Stomach (tissue), 9 donors: ENCODE measurements around the gene DOCK2. TPM values are rescaled to one million over a fixed set of nuclear protein-coding genes. Genes with fewer than 3 reads are reported as not detected.

Experiments used
- DNase-seq, 2 donors: peaks; one replicate each; pipeline versions ENCODE4 v3.0.0 to v3.0.0-alpha.2; 2013 to 2019
- H3K27ac ChIP-seq, 5 donors: fragments of 200-600 bp in 4 of 5; sonication (generic) in 4 of 5; one replicate each; pipeline ENCODE4 v1.5.1; 2013 to 2019; ENCODE audit warnings: mild to moderate bottlenecking in 1 of 5, moderate library complexity in 1 of 5
- H3K27me3 ChIP-seq, 3 donors: fragments of 200-600 bp; sonication (generic); one replicate each; pipeline ENCODE4 v1.5.1; 2017 to 2019; ENCODE audit warnings: mixed run types in 1 of 3
- H3K36me3 ChIP-seq, 4 donors: fragments of 200-600 bp; sonication (generic); 1 replicate in 3 of 4; 2 replicates in 1 of 4; pipeline ENCODE4 v1.5.1; 2016 to 2019
- H3K4me1 ChIP-seq, 4 donors: fragments of 200-600 bp; sonication (generic); one replicate each; pipeline ENCODE4 v1.5.1; 2016 to 2019
- H3K4me3 ChIP-seq, 4 donors: fragments of 200-600 bp; sonication (generic) in 3 of 4; one replicate each; pipeline ENCODE4 v1.5.1; 2016 to 2019; ENCODE audit warnings: mild to moderate bottlenecking in 1 of 4
- H3K9me3 ChIP-seq, 4 donors: fragments of 200-600 bp; sonication (generic); one replicate each; pipeline ENCODE4 v1.5.1; 2016 to 2019
- EP300 ChIP-seq: sonication (generic); formaldehyde crosslinking; IDR thresholded peaks from one replicate; pipeline ENCODE4 v1.6.1; 2017; ENCODE audit warnings: antibody characterized with exemption
- POLR2A ChIP-seq, 4 donors: fragments of 450-650 bp; IDR thresholded peaks; one replicate each; pipeline ENCODE4 v1.6.1; 2016; ENCODE audit warnings: antibody characterized with exemption in 4 of 4, control low read depth in 2 of 4, mild to moderate bottlenecking in 1 of 4, moderate library complexity in 1 of 4
- POLR2AphosphoS5 ChIP-seq, 3 donors: sonication (generic); formaldehyde crosslinking; IDR thresholded peaks; one replicate each; pipeline ENCODE4 v1.6.1; 2016; ENCODE audit warnings: antibody characterized with exemption in 3 of 3
- WGBS, 5 donors: extraction: QIAGEN DNeasy Blood & Tissue Kit in 3 of 5; methylation state at CpG; one replicate each; pipeline versions ENCODE4 v1.1.5 to v1.1.7; 2013 to 2018; 5-methylcytosine and 5-hydroxymethylcytosine counted together
- intact Hi-C: fragments of 100-400 bp; cut with DNase I; formaldehyde crosslinking; loops from one replicate; pipeline ENCODE4 v1.15.1; 2023; ENCODE audit warnings: low total_unique reads
- polyA plus RNA-seq, 3 donors: library from polyadenylated mRNA; stranded (reverse); fragments of 200-250 nt; gene quantifications; one replicate each; pipeline ENCODE4 v1.2.3, GENCODE V29; 2013
- total RNA-seq, 5 donors: library from RNA; depleted of rRNA; stranded (reverse); fragments of >200 nt; gene quantifications; one replicate each; pipeline versions ENCODE4 v1.1.0 to v1.2.3, GENCODE V29; 2014 to 2016
- TF ChIP-seq, protein P1 (sequence below), 7 experiments: fragments of 450-650 bp in 4 of 7; fragments of 200-600 bp in 3 of 7; sonication (generic) in 3 of 7; IDR thresholded peaks; one replicate each; pipeline ENCODE4 v1.5.1; 2016 to 2019; ENCODE audit warnings: antibody characterized with exemption in 7 of 7, control low read depth in 2 of 7, mild to moderate bottlenecking in 1 of 7
- donor health status: healthy with polysubstance abuse.
- donor health status: Bipolar disorder and iron deficiency.
- donor health status: healthy.

The DOCK2 gene
- total and polyA plus RNA-seq, 8 donors = 2.1 to 50.2 (median 8.5) TPM

DNA sequence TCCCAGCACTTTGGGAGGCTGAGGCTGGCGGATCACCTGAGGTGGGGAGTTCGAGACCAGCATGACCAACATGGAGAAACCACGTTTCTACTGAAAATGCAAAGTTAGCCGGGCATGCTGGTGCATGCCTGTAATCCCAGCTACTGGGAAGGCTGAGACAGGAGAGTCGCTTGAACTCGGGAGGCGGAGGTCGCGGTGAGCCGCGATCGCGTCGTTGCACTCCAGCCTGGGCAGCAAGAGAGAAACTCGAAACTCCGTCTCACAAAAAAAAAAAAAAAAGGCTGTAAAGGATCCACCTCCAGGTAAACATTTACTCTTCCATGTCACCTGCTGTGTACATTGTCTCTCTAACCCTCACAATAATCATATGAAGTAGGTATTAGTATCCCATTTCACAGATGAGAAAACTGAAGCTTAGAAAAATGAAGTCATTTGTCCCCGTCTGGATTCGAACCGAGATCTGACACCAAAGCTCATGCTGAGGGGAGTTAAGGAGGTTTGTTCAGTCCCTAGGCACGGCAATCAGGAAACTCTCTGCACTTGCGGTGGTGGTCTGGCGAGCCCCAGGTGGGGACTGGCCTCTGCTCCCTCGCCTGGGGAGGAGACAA lies 494 bp upstream of the DOCK2 start:
- peak overlapping the region; percentile 34 to 60 (median 48) for H3K4me3 ChIP-seq
- peaks cover 0 to 19% (median 10%) of the 10 kb centered on the region in 4 donors for H3K4me1 ChIP-seq
- intact Hi-C loops = no loop called here
- no peak for DNase-seq
- 31 to 60% (median 43%) methylated on average over 22 to 23 of the region's 23 CpGs for WGBS, 5 donors
- H3K27ac ChIP-seq = peak overlapping the region in 4 of 5 donors; percentile 47 to 82 (median 70)
- no peaks in the 10 kb centered on the region for H3K36me3 ChIP-seq
- no peak for TF ChIP-seq EP300
- TF ChIP-seq POLR2AphosphoS5 (IDR thresholded peaks at IDR 0.05) = no peak
- no peak for TF ChIP-seq POLR2A (IDR thresholded peaks at IDR 0.05)
- TF ChIP-seq, protein P1, sequence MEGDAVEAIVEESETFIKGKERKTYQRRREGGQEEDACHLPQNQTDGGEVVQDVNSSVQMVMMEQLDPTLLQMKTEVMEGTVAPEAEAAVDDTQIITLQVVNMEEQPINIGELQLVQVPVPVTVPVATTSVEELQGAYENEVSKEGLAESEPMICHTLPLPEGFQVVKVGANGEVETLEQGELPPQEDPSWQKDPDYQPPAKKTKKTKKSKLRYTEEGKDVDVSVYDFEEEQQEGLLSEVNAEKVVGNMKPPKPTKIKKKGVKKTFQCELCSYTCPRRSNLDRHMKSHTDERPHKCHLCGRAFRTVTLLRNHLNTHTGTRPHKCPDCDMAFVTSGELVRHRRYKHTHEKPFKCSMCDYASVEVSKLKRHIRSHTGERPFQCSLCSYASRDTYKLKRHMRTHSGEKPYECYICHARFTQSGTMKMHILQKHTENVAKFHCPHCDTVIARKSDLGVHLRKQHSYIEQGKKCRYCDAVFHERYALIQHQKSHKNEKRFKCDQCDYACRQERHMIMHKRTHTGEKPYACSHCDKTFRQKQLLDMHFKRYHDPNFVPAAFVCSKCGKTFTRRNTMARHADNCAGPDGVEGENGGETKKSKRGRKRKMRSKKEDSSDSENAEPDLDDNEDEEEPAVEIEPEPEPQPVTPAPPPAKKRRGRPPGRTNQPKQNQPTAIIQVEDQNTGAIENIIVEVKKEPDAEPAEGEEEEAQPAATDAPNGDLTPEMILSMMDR (IDR thresholded peaks at IDR 0.05) = no peak
- H3K27me3 ChIP-seq = peaks cover 0 to 22% (median 18%) of the 10 kb centered on the region in 3 donors
- H3K9me3 ChIP-seq = peaks cover 0 to 20% (median 6%) of the 10 kb centered on the region in 4 donors

DNA sequence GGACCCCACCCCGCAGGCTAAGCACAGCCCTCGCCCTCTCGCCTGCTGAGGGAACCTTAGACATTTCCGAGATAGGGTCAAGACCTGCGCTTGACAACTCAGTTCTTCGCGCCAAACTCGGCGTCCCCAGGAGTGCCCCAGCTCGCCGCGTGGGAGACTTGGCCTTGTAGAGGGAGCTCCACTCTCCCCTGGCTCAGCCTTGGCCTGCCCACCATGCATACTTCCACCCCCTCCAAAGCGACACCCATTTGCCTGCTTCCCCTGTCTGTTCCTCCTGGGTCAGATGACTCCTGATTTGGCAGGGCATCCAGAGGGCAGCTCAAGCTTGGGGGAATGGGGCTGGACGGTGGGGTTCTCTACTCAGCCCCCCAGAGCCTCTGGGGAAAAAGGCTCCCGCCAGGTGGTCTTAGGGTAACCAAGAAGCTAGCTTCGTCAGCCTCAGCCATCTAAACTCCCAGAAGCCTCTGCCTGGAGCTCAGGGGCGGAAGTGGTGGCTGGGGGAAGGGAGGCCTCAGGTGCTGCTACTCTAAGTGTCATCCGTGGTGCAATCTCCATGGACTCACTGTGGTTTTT lies 560 bp downstream of the DOCK2 start:
- Histone ChIP-seq H3K27me3 (peaks cover 0 to 22% (median 18%) of the 10 kb centered on the region in 3 donors), H3K9me3 (peaks cover 0 to 20% (median 6%) of the 10 kb centered on the region in 4 donors), H3K27ac (peak overlapping the region; percentile 23 to 82 (median 60)), H3K4me1 (peaks cover 0 to 19% (median 10%) of the 10 kb centered on the region in 4 donors), H3K36me3 (no peaks in the 10 kb centered on the region), H3K4me3 (peak overlapping the region; percentile 34 to 60 (median 48))
- intact Hi-C loops = no loop called here
- DNase-seq = peak; percentile 39 to 60
- TF ChIP-seq, protein P1 (IDR thresholded peaks at IDR 0.05) = no peak
- TF ChIP-seq EP300 (no peak), POLR2A (IDR thresholded peaks at IDR 0.05) (no peak), POLR2AphosphoS5 (IDR thresholded peaks at IDR 0.05) (no peak)
- WGBS, 5 donors = 14 to 25% (median 18%) methylated on average over 14 to 18 of the region's 18 CpGs

DNA sequence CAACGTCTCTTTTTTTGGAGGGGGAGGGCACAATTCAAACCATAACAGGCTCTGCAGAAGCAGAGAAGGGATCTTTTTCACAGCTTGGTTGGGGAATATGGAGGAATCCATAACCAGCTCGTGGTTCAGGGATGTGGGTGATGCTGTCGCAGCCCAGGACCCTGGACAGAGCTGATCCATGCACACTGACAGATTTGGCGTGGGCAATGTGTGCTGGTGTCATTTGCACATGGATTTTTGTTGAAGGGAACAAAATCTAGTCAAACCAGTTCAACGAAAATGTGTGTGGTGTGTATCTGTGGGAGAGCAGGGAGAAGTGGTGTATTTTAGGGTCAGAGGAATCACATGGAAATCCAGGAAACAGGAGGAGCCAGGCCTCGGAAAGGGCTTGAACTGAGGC lies 4.2 kb downstream of the DOCK2 start:
- Histone ChIP-seq H3K27me3 (peaks cover 0 to 17% (median 16%) of the 10 kb centered on the region in 3 donors), H3K36me3 (no peaks in the 10 kb centered on the region), H3K4me3 (no peak overlapping the region), H3K27ac (no peak overlapping the region), H3K4me1 (peaks cover 0 to 19% (median 10%) of the 10 kb centered on the region in 4 donors), H3K9me3 (peaks cover 0 to 15% (median 6%) of the 10 kb centered on the region in 4 donors)
- intact Hi-C loops = no loop called here
- DNase-seq = peak in 1 of 2 donors; percentile 43
- 14 to 30% (median 20%) methylated on average over 6 of the region's 6 CpGs for WGBS, 5 donors
- no peak for TF ChIP-seq POLR2A (IDR thresholded peaks at IDR 0.05)

DNA sequence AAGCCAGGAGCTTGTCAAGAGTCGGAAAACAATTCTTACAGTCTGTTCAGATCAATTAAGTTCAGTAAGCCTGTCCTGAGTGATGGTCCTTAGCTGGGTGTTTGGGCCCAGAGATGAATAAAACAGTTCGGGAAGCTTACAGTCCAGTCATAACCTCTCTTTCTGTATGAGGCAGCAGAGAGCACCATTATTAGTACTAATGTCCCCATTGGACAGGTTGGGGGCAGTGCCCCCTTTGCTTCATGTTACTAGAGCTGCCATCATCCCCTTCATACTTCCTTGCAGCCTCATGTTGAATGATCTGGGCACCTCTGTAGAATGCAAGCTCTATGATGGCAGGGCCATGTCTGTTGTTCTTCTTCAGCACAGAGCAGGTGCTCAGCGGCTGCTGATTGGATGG lies 9.8 kb downstream of the DOCK2 start:
- DNase-seq = no peak
- no peak overlapping the region for H3K27ac ChIP-seq
- no peaks in the 10 kb centered on the region for H3K36me3 ChIP-seq
- 71 to 91% (median 82%) methylated on average over 3 of the region's 3 CpGs for WGBS, 5 donors
- no peak overlapping the region for H3K4me3 ChIP-seq
- peaks cover 0 to 37% (median 11%) of the 10 kb centered on the region in 4 donors for H3K4me1 ChIP-seq
- intact Hi-C loops = no loop called here
- no peaks in the 10 kb centered on the region for H3K9me3 ChIP-seq
- TF ChIP-seq POLR2A (IDR thresholded peaks at IDR 0.05) (no peak), POLR2AphosphoS5 (IDR thresholded peaks at IDR 0.05) (no peak), EP300 (no peak)
- TF ChIP-seq, protein P1 (IDR thresholded peaks at IDR 0.05) = no peak
- no peaks in the 10 kb centered on the region for H3K27me3 ChIP-seq

DNA sequence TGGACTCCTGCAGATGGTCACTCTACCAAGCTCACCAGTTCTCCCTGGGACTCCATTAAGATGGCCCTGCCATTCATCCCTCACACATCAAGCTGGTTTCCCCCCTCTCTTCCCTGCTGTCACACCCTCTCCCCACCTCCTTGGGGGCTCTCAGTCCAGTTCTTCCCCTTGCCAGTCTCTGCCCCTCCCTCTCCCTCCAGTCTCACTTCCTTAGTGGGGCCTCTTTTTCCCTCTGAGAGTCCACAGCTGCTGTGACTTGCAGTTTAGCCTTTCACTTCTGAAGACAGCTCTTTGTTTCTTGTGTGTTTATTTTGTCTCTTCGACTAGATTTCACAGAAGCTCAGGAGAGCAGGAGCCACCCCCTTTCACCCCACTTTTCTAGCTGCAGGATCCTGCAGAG lies 10.5 kb downstream of the DOCK2 start:
- no peaks in the 10 kb centered on the region for H3K36me3 ChIP-seq
- H3K9me3 ChIP-seq = no peaks in the 10 kb centered on the region
- WGBS, 5 donors = 0 to 13% (median 6%) methylated on average over 1 of the region's 1 CpG
- H3K4me3 ChIP-seq = no peak overlapping the region
- intact Hi-C loops = no loop called here
- DNase-seq = peak in 1 of 2 donors; percentile 34
- H3K4me1 ChIP-seq = peaks cover 0 to 44% (median 18%) of the 10 kb centered on the region in 4 donors
- no peak for TF ChIP-seq POLR2A (IDR thresholded peaks at IDR 0.05)
- TF ChIP-seq POLR2AphosphoS5 (IDR thresholded peaks at IDR 0.05) = no peak
- TF ChIP-seq EP300 = no peak
- TF ChIP-seq, protein P1 (IDR thresholded peaks at IDR 0.05) = no peak
- no peaks in the 10 kb centered on the region for H3K27me3 ChIP-seq
- H3K27ac ChIP-seq = peak overlapping the region in 1 of 5 donors; percentile 4
